ENCODE results near the gene PDX1.

Gene PDX1

DNA sequence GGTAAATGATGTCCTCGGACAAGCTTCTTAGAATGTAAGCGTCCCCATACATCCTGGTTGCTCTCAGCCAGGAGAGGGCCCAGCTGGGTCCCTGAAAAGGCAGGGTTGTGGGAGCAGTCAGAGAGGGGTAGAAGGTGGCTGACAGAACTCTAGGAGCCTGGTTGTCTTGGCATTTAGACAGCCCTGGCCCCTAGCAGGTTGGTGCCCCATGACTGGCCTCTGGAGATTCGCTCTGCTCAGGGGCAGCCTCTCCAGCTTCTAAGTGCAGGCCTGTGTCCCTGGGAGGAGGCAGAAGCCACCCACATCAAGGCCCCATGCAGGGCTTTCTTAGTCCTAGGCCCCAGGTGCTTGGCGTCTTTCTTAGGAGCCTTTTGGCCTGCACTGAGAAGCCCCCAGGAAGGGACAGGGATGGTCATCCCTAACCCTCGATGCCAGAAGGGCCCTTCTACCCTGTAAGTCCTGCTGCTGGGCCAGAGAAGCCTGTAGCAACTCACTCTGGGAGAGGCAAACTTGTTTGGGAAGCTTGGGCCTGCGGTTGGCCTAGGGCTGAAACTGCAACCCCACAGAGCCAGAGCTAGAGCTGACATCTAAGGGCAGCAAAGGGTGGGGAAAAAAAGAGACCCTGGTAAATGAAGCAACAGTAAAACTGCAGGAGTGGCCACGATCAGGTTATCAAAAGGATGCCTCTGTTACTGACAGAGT is 52.1 kb downstream of the PDX1 start:
- no peak for DNase-seq

DNA sequence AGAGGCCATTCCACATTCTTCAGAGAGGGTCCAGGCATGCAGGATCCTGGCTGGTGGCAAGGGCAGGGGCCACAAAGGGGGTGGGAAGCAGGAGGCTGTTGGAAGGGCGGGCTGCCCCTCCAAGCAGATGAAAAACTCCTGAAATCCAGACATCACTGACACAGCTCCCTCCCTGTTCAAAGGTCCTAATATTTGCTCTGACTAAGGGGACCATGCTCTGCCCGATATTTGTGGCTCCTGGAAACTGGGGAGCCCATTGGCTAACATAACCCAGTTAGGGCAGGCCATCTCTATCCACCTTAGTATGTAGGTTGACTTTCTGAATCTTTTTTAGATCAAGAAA is 52.6 kb downstream of the PDX1 start:
- DNase-seq = no peak

DNA sequence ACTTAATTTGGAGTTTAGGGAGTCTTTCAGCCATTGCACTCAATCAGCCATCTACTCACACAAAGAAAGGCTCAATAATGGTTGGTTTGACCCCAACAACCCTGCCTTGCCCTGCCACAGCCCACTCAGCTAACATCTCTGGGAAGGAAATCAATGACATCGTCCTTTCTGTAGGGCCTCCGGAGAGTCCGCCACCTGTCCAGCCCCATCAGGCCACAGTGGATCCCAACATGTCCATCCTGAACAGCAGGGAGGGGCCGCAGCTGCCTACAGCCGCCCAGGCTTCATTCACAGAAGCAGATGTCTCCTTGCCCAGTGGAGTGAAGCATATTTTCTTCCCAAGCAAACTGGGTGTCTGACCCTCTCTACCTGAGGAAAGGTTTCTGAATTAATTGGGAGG is 53.5 kb downstream of the PDX1 start:
- DNase-seq = no peak

DNA sequence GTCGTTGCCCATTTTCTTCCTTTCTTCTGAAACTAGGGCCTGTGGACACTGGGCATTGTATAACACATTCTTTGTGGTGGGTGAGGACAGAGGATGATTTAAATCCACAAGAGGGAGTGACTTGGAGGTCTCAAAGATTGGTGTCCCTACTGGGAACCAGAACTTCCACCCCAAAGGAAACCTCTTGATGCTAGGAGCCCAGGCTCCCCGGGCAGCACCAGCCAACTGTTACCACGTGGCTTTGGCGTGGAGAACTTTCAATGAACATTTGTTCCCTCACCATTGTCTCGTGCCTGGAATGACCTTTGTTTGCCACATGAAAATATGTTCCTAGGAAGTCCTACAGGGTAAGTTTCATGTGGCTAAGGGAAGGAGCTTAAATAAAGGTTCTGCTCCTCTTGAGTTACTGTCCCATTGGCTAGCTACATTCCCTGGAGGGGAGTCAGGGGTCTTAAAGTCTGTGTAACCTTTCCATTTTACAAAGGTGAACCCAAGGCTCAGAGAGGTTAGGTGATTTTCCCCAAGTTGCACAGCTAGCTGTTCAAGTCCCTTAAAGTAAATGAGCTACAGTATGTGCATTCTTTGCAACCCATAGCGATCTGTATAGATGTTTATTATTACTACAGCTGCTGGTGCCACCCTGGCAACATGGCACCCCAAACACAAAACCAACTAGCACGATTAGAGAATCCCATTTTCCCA is 54.3 kb downstream of the PDX1 start:
- DNase-seq = no peak
